Ishikawa (cell line): Measurements from ENCODE around the gene SCN7A.

Experiments
- CEBPB ChIP-seq: IDR thresholded peaks from 2 replicates; pipeline ENCODE4 v1.6.1; 2012
- CREB1 ChIP-seq: IDR thresholded peaks from 2 replicates; pipeline ENCODE4 v1.6.1; 2012; ENCODE audit warnings: low read depth
- EGR1 ChIP-seq: IDR thresholded peaks from 2 replicates; pipeline ENCODE4 v1.6.1; 2012
- EP300 ChIP-seq: IDR thresholded peaks from 2 replicates; pipeline ENCODE4 v1.6.1; 2012; ENCODE audit warnings: borderline replicate concordance
- FOXM1 ChIP-seq: IDR thresholded peaks from 2 replicates; pipeline ENCODE4 v1.6.1; 2012; ENCODE audit warnings: low read depth, borderline replicate concordance
- NFIC ChIP-seq: IDR thresholded peaks from 2 replicates; pipeline ENCODE4 v1.6.1; 2012
- RAD21 ChIP-seq: IDR thresholded peaks from 2 replicates; pipeline ENCODE4 v1.6.1; 2012; ENCODE audit warnings: low read depth
- TAF1 ChIP-seq: IDR thresholded peaks from 2 replicates; pipeline ENCODE4 v1.6.1; 2012; ENCODE audit warnings: low read depth, mild to moderate bottlenecking
- TCF12 ChIP-seq: IDR thresholded peaks from 2 replicates; pipeline ENCODE4 v1.6.1; 2012; ENCODE audit warnings: low read depth
- TEAD4 ChIP-seq: IDR thresholded peaks from 2 replicates; pipeline ENCODE4 v1.6.1; 2012
- YY1 ChIP-seq: IDR thresholded peaks from 2 replicates; pipeline ENCODE4 v1.6.1; 2012; ENCODE audit warnings: low read depth
- ZBTB7A ChIP-seq: IDR thresholded peaks from 2 replicates; pipeline ENCODE4 v1.6.1; 2012; ENCODE audit warnings: low read depth
- TF ChIP-seq, protein P1 (sequence below): IDR thresholded peaks from 2 replicates; pipeline ENCODE4 v1.6.1; 2012
- TF ChIP-seq, protein P2 (sequence below): IDR thresholded peaks from 2 replicates; pipeline ENCODE4 v1.6.1; 2012
- TF ChIP-seq, protein P3 (sequence below): IDR thresholded peaks from 2 replicates; pipeline ENCODE4 v1.6.1; 2012; ENCODE audit warnings: low read depth, mild to moderate bottlenecking

SCN7A gene

DNA sequence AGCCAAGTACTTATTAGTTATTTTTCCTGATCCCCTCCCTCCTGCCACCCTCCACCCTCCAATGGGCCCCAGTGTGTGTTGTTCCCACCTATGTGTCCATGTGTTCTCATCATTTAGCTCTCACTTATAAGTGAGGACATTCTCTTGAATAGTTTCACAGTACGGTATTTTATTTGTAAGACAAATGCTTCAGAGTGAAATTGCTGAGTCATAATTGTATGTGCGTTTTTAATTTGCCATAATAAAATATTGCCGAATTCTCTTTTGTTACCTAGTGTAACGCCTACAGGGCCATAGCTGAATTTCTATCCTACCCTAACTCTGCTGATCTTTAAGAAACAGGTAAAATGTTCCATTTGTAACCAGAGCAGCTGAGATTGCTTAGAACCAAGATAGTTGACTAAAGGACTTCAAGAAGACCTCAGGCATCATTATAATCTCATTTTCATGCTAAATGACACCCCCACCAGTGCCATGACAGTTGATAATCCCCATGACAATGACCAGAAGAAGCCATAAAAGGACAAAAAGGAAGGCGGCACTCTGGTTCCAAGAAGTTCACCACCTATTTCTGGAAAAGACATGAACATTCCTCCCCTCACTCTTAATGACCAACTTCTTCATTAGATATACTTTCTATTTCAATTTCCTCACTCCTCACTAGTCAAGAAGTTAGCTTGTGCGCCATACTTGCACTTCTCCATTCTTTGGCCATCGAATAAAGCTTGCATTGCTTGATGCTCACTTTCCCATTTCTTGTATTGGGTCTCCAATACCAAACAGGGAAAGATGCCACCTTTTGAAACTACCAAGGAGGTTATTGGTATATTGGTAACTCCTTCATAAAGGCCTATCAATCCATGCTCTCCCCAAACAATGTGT lies 136.7 kb downstream of the SCN7A start:
- no peak for TF ChIP-seq YY1
- TF ChIP-seq CREB1 = no peak
- TF ChIP-seq, protein P1, sequence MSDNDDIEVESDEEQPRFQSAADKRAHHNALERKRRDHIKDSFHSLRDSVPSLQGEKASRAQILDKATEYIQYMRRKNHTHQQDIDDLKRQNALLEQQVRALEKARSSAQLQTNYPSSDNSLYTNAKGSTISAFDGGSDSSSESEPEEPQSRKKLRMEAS = no peak
- TF ChIP-seq, protein P2, sequence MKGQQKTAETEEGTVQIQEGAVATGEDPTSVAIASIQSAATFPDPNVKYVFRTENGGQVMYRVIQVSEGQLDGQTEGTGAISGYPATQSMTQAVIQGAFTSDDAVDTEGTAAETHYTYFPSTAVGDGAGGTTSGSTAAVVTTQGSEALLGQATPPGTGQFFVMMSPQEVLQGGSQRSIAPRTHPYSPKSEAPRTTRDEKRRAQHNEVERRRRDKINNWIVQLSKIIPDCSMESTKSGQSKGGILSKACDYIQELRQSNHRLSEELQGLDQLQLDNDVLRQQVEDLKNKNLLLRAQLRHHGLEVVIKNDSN = no peak
- TF ChIP-seq NFIC = no peak
- no peak for TF ChIP-seq ZBTB7A
- TF ChIP-seq RAD21 = no peak
- TF ChIP-seq CEBPB = no peak
- no peak for TF ChIP-seq FOXM1
- no peak for TF ChIP-seq TEAD4
- TF ChIP-seq TAF1 = no peak
- no peak for TF ChIP-seq TCF12
- no peak for TF ChIP-seq EP300
- TF ChIP-seq, protein P3, sequence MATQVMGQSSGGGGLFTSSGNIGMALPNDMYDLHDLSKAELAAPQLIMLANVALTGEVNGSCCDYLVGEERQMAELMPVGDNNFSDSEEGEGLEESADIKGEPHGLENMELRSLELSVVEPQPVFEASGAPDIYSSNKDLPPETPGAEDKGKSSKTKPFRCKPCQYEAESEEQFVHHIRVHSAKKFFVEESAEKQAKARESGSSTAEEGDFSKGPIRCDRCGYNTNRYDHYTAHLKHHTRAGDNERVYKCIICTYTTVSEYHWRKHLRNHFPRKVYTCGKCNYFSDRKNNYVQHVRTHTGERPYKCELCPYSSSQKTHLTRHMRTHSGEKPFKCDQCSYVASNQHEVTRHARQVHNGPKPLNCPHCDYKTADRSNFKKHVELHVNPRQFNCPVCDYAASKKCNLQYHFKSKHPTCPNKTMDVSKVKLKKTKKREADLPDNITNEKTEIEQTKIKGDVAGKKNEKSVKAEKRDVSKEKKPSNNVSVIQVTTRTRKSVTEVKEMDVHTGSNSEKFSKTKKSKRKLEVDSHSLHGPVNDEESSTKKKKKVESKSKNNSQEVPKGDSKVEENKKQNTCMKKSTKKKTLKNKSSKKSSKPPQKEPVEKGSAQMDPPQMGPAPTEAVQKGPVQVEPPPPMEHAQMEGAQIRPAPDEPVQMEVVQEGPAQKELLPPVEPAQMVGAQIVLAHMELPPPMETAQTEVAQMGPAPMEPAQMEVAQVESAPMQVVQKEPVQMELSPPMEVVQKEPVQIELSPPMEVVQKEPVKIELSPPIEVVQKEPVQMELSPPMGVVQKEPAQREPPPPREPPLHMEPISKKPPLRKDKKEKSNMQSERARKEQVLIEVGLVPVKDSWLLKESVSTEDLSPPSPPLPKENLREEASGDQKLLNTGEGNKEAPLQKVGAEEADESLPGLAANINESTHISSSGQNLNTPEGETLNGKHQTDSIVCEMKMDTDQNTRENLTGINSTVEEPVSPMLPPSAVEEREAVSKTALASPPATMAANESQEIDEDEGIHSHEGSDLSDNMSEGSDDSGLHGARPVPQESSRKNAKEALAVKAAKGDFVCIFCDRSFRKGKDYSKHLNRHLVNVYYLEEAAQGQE = no peak
- no peak for TF ChIP-seq EGR1
